NCI-H1694 treated with DMSO at 0.1 percent for 48 hours (cell line): ENCODE measurements around the gene CCDC183.
A peak's percentile ranks its signal among the peaks of the same experiment; 100 is the strongest.
"Not testable (repeated sequence)": the region's sequence is repeated elsewhere in the genome, so short reads cannot be mapped to it uniquely, and the experiment has no call there.

Experiments
- DNase-seq: peaks from one replicate; lab custom pipeline; 2025; lab: John Stamatoyannopoulos, UW

CCDC183 gene

DNA sequence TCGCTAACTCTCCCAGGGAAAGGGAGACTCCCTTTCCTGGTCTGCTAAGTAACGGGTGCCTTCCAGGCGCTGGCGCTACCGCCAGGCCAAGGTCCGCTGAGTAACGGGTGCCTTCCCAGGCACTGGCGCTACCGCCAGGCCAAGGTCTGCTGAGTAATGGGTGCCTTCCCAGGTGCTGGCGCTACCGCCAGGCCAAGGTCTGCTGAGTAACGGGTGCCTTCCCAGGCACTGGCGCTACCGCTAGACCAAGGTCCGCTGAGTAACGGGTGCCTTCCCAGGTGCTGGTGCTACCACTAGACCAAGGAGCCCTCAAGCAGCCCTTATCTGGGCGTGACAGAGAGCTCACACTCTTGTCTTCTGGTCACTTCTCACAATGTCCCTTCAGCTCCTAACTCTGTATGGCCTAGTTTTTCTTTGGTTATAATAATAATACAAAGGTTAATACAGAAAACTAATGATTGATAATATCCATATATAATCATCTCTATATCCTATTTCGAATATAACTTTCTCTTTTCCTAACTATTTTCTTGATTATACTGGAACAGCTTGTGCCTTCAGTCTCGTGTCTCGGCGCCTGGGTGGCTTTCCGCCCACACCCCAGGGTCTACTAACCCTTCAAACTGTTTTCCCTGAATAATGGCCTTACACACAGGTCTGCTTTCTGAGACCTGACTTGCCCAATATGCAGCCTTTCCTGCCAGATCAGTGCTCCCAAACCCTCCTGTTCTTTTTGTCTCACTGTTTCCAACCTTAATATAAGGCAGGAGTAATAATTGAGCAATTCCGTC, 10.4 kb upstream of the CCDC183 start:
- DNase-seq = not testable (repeated sequence)

DNA sequence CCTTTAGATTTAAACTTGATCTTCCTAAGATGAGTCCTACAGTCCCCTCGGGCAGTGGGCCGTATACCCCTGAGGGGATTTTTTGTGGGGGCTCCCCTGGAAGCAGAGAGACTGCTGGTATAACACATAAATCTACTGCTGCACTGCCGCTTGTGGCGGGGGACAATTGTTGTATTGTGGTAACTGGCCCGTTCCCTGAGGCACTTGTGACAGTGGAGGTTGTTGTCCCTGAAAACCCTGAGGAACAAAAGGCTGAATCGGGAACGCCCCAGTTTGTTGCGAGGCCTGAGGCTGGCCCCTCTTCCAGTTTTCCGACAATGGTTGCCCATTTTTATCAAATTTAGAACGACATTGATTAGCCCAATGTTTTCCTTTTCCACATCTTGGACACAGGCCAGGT, 9.7 kb upstream of the CCDC183 start:
- DNase-seq = no peak

DNA sequence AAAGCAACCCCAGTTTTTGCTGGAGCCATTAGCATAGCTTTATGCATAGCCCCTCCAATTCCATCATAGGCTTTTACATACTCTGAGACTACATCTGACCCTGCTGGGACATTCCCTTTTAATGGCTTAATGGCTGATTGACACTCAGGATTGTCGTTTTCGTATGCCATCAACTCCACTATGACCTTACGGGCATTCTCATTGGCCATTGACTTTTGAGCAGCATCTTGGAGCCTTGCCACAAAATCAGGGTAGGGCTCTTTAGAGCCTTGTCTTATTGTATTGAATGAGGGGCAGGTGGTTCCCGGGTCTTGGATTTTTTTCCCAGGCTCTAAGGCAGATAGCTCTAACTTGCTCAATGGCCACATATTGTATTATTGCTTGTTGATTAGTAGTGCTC, 9.2 kb upstream of the CCDC183 start:
- not testable (repeated sequence) for DNase-seq

DNA sequence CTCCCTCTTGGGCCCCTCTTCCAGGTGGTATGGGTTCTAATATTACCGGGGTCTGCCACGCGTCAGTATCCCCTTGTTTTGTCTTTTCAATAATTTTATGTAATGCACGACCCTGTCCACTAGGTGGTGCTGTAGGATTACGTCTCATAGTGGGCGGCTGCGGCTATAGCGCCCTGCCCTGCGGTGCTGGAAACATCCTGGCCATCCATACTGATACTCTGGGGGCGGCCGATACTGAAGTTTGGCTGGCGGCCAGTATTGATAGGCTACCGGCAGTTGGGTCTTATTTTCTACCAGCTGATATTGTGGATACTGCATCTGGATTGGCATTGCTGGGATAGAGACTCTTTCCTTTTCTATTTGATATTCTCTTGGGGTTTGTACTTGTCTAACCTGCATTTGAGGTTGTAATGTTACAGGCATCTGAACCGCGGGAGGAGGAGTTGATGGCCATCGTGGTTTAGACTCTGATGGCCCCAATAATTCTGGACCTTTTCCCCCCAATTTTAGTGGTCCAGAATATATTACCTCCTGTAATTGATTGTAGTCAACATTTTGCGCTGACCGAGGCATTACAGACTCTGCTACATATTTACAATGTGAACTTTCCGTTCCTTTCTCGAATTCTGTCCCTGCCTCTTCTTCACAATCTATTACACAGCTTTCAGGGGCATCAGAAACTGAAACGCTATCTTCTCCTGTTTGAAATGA, 8.3 kb upstream of the CCDC183 start:
- DNase-seq = peak; percentile 37

DNA sequence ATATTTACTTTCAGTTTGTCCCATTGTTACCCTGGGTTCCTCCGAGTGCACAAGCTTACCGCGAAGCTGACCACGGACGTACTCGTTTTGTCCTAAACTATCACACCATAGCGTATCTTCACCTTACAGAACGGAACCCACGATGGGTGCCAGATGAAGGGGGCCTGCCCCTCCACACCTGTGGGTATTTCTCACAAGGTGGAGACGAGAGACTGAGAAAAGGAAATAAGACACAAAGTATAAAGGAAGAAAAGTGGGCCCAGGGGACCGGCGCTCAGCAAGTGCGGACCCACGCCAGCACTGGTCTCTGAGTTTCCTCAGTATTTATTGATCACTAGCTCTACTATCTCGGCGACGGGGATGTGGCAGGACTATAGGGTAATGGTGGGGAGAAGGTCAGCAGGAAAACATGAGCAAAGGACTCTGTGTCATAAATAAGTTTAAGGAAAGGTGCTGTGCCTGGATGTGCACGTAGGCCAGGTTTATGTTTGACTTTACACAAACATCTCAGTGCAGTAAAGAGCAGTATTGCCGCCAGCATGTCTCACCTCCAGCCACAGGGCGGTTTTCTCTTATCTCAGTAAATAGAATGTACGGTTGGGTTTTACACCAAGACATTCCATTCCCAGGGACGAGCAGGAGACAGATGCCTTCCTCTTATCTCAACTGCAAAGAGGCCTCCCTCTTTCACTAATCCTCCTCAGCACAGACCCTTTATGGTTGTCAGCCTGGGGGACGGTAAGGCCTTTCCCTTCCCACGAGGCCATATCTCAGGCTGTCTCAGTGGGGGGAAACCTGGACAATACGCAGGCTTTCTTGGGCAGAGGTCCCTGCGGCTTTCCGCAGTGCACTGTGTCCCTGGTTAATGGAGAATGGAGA, 7.3 kb upstream of the CCDC183 start:
- DNase-seq = not testable (repeated sequence)

DNA sequence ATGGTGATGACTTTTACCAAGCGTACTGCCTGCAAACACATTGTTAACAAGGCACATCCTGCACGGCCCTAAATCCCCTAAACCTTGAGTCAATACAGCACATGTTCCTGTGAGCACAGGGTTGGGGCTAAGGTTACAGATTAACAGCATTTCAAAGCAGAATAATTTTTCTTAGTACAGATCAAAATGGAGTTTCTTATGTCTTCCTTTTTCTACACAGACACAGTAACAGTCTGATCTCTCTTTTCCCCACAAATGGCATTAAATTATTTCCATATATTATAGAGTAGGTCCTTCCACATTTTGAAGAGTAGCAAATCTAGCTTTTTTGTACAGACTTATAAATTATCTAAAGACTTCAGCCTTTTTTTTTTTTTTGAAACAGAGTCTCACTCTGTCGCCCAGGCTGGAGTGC, 6.6 kb upstream of the CCDC183 start:
- no peak for DNase-seq

DNA sequence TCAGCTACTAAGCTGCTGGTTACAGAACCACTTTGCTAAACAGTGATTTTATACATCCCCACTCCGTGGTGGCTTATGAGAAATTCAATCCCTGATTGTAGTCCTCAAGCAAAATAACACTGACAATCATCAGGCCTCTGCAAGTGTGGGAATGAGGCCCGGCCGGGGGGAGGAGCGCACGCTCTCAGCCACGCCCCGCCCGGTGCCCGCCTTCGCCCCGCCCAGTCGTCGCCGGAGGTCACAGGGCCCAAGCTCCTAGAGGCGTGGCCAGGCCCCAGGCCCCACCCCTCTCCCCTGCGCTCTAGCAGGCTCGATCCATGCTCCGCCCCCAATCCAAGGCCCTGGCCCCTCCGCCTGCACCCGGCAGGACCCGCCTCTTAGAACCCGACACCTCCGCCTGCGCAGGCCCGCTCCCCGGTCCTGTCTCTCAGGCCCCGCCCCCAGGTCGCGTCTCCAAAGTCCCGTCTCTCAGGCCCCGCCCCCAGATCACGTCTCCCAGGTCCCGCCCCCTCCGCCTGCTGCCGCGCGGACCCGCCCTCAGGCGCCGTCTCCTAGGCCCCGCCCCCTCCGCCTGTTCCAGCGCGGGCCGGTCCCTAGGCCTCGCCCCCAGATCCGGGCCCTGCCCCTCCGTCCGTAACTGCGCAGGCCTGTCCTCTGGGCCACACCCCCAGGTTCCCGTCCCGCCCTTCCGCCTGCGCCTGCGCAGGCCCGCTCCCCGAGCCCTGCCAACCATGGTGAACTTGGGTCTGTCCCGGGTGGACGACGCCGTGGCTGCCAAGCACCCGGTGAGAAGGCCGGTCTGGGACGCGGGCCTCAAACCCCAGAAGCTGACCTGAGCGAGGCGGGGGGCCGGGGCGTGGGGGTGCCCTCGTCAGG, 5.3 kb upstream of the CCDC183 start, which contains the start of gene TMEM141:
Gene TMEM141 (plus strand): TSS at position 705 of the 876 bp plus-strand sequence. CDS start 27 bp downstream, at position 732.
- DNase-seq = peak; percentile 96

DNA sequence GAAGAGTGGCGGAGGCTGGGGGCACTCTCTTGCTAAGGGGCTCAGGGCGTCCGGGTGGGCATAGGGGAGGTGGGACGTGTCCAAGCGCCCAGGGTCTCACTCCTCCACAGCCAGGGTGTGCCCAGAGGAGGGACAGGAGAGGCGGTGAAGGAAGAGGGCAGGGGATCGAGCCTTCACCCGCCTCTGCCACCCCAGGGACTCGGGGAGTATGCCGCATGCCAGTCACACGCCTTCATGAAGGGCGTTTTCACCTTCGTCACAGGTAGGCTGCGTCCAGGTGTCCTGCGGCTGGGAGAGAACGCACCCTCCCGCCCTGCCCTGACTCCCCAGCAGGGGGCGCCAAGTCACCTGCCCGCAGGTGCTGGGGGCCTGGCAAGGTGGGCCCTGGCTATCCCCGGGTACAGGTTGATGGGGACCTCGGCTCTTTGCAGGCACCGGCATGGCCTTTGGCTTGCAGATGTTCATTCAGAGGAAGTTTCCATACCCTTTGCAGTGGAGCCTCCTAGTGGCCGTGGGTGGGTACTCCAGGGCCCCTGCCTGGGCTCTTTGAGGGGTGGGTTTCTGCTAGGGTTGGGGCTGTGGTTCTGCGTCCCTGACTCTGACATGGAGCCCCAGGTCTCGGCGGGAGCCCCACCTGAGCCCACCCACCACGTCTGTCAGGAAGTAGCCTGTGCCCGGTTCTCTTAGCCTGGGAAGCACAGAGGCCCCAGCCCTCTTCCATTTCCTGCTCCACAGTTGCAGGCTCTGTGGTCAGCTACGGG, 4.4 kb upstream of the CCDC183 start:
- peak; percentile 14 for DNase-seq

DNA sequence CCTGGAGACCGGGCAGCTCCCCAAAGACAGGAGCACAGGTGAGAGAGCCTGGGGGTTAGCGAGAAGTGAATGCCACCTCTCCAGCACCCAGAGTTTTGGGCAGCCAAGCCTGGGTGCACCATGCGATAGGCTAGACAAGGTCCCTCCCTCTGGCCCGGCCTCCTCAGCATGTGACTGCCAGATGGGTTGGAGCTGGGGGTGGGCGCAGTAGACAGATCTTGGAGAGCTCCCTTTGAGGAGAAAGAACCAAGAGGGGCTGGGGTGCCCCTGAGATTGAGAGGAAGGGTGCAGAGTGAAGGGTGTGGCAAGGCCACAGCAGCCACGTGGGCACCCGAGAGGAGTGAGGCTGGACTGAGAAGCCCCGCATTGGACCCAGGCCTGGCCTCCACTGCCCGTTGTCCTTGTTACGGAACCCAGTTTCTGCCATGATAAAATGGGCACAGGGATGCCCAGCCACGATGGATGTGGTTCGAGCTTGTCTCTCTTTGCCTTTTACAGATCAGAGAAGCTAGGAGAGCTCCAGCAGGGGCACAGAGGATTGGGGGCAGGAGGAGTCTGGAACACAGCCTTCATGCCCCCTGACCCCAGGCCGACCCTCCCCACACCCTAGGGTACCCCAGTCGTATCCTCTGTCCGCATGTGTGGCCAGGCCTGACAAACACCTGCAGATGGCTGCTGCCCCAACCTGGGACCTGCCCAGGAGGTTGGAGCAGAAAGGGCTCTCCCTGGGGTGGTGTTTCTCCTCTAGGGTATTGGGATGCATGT, 3.6 kb upstream of the CCDC183 start:
- DNase-seq = no peak

DNA sequence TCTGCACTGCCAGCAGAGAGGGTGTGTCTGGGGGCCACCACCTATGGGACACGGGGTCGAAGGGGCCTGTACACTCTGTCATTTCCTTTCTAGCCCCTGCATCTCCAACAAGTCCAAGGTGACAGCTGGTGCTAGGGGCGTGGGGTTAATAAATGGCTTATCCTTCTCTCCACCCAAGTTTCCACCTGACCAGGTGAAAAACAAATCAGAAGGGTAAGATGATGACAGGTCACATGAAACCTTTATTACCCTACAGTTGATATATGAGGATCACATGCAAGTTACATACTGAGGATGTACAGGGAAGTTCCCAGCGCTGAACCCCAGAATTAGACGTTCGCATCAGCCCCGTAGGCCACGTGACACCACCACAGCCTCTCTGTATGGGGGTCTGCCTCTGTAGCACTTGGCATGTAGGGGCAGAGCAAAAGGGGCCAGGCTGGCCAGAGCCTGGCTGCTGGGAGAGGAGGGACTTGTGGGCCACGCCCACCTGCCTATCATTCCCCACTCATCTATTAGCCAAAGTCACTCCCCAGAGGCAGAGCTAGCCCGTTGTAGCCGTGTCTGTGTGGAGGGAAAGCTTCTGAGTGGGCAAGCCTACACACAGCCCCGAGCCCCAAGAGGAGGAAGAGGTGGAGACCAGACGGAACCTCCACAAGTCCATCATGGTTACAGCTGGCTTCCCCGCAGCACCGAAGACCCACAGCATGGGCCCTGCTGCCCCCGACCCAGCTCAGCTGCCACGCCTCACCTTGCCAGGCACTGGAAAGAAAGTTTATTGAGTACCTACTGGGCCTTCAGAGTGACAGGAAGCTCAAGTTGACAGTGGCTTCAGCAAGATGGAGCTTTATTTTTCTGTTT, 2.8 kb upstream of the CCDC183 start:
- no peak for DNase-seq

DNA sequence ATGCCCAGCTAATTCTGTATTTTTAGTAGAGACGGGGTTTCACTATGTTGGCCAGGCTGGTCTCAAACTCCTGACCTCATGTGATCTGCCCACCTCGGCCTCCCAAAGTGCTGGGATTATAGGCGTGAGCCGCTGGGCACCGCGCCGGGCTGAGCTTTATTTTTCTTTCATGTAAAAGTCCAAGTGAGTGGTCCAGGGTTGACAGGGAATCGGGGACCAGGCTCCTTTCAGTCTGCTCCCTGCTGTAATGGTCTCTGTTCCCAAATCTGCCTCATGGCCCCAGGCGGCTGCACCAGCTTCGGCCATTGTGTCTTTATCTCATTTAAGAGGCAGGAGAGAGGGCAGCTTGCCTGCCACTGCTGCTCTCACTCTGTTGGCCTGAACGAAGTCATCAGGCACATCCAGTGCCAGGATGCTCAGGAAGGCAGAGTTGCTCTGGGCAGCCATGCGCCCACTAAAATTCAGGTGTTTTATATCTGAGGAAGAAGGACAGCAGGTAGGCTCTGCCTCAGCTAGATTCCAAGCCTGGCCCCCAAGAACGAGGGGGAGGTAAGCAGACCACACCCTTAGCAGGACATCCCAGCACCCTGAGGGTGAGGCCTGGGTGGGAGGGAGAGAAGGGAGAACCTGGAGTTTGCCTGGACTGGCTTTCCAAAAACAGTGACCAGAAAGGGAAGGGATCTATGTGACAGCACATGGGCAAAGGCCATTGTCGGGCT, 1.7 kb upstream of the CCDC183 start:
- DNase-seq = no peak

DNA sequence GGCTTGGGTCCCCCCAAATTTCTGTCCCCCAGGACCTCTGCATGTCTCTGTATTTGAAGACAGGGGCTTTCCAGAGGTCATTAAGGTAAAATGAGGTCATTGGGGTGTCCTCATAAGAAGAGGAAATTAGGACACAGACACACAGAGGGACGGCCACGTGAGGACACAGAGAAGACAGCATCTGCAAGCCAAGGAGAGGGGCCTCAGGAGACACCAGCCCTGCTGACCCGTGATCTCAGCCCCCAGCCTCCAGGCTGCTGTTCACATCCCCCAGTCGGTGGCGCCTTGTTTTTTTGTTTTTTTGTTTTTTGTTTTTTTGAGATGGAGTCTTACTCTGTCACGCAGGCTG, 1.2 kb upstream of the CCDC183 start:
- DNase-seq = no peak

DNA sequence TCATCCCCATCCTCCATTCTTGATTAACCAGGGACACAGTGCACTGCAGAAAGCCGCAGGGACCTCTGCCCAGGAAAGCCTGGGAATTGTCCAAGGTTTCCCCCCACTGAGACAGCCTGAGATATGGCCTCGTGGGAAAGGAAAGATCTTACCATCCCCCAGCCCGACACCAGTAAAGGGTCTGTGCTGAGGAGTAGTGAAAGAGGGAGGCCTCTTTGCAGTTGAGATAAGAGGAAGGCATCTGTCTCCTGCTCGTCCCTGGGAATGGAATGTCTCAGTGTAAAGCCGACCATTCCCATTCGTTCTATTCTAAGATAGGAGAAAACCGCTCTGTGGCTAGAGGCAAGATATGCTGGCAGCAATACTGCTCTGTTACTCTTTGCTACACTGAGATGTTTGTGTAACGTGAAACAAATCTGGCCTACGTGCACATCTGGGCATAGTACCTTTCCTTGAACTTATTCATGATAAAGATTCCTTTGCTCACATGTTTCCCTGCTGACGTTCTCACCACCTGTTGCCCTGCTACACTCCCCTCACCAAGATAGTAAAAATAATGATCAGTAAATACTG, 723 bp downstream of the CCDC183 start:
- DNase-seq = not testable (repeated sequence)

DNA sequence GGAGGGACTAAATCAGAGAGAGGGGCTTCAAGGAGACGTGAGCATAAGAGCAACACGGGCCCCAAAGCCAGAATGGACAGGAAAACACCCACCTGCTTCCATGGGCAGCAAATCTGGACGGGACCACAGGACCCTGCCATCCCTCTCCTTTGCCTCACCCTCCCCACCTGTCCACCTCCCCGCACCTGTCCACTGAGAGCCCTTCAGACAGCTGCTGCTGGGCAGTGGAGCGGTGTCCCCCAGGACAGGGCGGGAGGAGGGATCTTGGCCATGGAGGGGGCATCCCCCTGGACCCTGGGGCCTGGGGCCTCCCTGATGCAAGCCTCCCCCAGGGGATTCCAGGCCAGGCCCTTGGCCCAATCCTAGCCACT, 2.6 kb downstream of the CCDC183 start:
- DNase-seq = no peak

DNA sequence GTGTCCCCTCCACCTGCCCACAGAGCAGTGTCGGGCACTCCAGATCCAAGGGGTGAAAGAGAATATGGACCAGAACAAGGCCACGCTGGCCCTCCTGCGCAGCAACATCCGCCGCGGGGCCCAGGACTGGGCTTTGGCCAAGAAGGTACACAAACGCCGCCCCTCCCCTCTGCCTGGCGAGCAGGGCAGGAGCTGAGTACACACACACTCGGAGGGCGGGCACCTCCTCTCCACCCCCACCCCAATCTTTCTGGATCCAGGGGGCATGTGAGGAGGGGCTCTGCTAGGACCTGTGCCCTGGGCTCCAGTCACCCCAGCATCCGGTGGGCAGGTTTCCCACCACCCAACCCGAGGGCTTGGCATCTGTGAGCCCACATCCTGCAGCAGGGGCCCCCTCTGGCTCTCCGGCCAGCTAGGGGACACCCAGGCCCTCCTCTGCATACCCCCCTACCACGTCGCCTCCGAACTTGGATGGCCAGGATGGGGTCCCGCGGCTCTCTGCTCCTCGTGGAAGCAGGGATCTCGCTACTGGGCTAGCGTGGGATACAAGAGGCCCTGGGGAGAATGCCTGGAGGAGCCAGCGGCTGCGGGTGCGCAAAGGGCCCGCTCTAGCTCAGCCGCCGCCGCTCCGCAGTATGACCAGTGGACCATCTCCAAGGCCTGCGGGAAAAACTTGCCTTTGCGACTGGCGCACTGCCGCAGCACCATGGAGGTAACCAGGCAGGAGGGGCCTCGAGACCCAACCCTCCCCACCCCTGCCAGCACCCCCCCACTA, 3.1 kb downstream of the CCDC183 start:
- DNase-seq = no peak

DNA sequence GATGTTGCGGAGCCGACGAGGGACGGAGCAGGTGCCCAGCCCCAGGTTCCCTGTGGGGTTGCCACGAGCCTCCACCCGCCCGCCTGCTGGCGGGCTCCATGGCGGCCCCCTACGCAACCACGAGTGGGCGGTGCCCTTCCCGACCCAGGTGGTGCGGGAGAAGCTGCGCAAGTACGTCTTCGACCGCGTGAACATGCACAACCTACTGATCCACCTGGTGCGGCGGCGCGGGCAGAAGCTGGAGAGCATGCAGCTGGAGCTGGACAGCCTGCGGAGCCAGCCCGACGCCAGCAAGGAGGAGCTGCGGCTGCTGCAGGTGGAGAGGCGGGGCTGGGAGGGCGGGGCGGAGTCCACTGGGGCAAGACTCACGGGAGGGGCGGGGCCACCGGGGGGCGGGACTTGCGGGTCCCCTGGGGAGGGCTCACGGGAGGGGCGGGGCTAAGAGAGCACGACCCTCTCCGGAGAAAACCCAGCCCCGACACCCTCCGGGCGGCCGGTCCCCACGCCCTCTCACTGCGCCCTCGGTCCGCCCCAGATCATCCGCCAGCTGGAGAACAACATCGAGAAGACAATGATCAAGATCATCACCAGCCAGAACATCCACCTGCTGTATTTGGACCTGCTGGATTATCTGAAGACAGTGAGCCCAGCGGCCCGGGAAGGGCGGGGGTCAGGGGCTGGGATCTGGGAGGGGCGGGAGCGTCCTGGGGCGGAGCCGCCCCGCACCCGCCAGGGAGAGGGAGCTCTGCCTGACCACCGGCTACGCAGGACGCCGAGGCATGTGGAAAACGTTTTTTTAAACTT, 3.9 kb downstream of the CCDC183 start:
- peak; percentile 44 for DNase-seq
